Common myeloid progenitor, CD34-positive (primary cell): ENCODE results near the gene PORCN.

Experiments used
- CTCF ChIA-PET: fragments of 350-600 bp; sonication (Branson Sonifier 250); formaldehyde crosslinking; loops from one replicate; lab custom pipeline; 2021; ENCODE audit warnings: antibody characterized with exemption; lab: Charles Lee
- POLR2A ChIA-PET: fragments of 350-600 bp; sonication (Branson Sonifier 250); formaldehyde crosslinking; loops from one replicate; lab custom pipeline; 2021; ENCODE audit warnings: antibody characterized with exemption; lab: Charles Lee
- DNase-seq, 3 donors: peaks; one replicate each; pipeline versions ENCODE4 v3.0.0 to v3.0.0-alpha.2; 2013
- H3K27ac ChIP-seq, 2 experiments: 1 replicate in 1 of 2; 2 replicates in 1 of 2; pipeline ENCODE4 v1.7.0; 2013; ENCODE audit warnings: inconsistent platforms in 2 of 2, low read length in 2 of 2, mild to moderate bottlenecking in 2 of 2, low read depth in 1 of 2, moderate library complexity in 1 of 2; ENCODE audit not compliant: severe bottlenecking in 2 of 2, insufficient read depth in 1 of 2, poor library complexity in 1 of 2
- H3K27me3 ChIP-seq, 5 experiments: replicated peaks in 2 of 5; 1 replicate in 3 of 5; 2 replicates in 2 of 5; pipeline versions ENCODE4 v1.6.1 to v1.7.0; 2013; ENCODE audit warnings: low read length in 4 of 5, mild to moderate bottlenecking in 2 of 5, moderate library complexity in 2 of 5, inconsistent platforms in 1 of 5; ENCODE audit not compliant: insufficient read depth in 5 of 5, control insufficient read depth in 4 of 5
- H3K36me3 ChIP-seq, 4 experiments: 1 replicate in 2 of 4; 2 replicates in 2 of 4; pipeline versions ENCODE4 v1.6.1 to v1.7.0; 2013; ENCODE audit warnings: low read length in 3 of 4, control low read depth in 1 of 4, mild to moderate bottlenecking in 1 of 4; ENCODE audit not compliant: control insufficient read depth in 4 of 4, insufficient read depth in 4 of 4
- H3K4me1 ChIP-seq, 4 experiments: 1 replicate in 3 of 4; 2 replicates in 1 of 4; pipeline versions ENCODE4 v1.6.1 to v1.7.1; 2013; ENCODE audit warnings: low read length in 3 of 4, mild to moderate bottlenecking in 3 of 4, control low read depth in 1 of 4, inconsistent platforms in 1 of 4, moderate library complexity in 1 of 4; ENCODE audit not compliant: control insufficient read depth in 4 of 4, insufficient read depth in 4 of 4; ENCODE audit errors: control extremely low read depth in 1 of 4
- H3K4me3 ChIP-seq, 7 experiments: 1 replicate in 4 of 7; 2 replicates in 3 of 7; pipeline versions ENCODE4 v1.5.1 to v1.7.0; 2013; ENCODE audit warnings: mild to moderate bottlenecking in 7 of 7, low read length in 6 of 7, moderate library complexity in 6 of 7, inconsistent platforms in 2 of 7, low read depth in 2 of 7, control low read depth in 1 of 7; ENCODE audit not compliant: insufficient read depth in 4 of 7, control insufficient read depth in 1 of 7; ENCODE audit errors: extremely low read depth in 1 of 7
- H3K9me3 ChIP-seq, 5 experiments: 1 replicate in 4 of 5; 2 replicates in 1 of 5; pipeline versions ENCODE4 v1.6.1 to v1.7.1; 2013; ENCODE audit warnings: low read length in 4 of 5, mild to moderate bottlenecking in 2 of 5, inconsistent platforms in 1 of 5, low read depth in 1 of 5, moderate library complexity in 1 of 5; ENCODE audit not compliant: control insufficient read depth in 4 of 5, insufficient read depth in 2 of 5; ENCODE audit errors: control extremely low read depth in 1 of 5
- WGBS: methylation state at CpG from one replicate; pipeline ENCODE4 v1.1.5; 2013; ENCODE audit not compliant: insufficient coverage; 5-methylcytosine and 5-hydroxymethylcytosine counted together

PORCN gene

DNA sequence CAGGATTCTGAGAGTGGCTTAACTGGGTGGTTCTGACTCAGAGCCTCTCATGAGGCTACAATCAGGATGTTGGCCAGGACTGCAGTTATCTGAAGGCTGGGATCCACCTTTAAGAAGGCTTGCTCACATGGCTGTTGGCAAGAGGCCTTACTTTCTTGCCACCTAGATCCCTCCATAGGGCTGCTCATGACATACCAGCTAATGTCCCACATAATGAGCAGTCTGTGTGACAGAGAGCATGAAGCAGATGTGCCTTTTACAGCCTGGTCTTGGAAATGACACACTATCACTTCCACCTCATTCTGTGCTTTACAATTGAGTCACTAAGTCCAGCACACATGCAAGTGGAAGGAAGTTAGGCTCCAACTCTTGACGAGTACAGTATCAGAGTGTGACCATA lies 61.2 kb downstream of the PORCN start:
- WGBS = no CpG with 5 or more reads among the region's 1 CpG
- Histone ChIP-seq H3K9me3 (peaks cover 0 to 4% (median 0%) of the 10 kb centered on the region in 5 experiments), H3K4me3 (no peak overlapping the region), H3K36me3 (peaks cover 0 to 1% (median 0%) of the 10 kb centered on the region in 4 experiments), H3K27ac (no peak overlapping the region), H3K4me1 (peaks cover 0 to 5% (median 2%) of the 10 kb centered on the region in 4 experiments), H3K27me3 (no peaks in the 10 kb centered on the region)
- POLR2A ChIA-PET = no interaction called here
- DNase-seq = peak in 2 of 3 donors; percentile 46 to 65
- CTCF ChIA-PET = interaction anchor here (0.6 kb wide), 1 partner anchor 369 kb away, joined by 3 read pairs; no protein-coding TSS in a partner anchor
